SKM-1 (cell line): ENCODE measurements around the gene GIN1.
"Not testable (repeated sequence)": the region's sequence is repeated elsewhere in the genome, so short reads cannot be mapped to it uniquely, and the experiment has no call there.

Source experiments
- DNase-seq: peaks from one replicate; lab custom pipeline; 2025; ENCODE audit not compliant: unreplicated experiment; lab: John Stamatoyannopoulos, UW

The GIN1 gene

DNA sequence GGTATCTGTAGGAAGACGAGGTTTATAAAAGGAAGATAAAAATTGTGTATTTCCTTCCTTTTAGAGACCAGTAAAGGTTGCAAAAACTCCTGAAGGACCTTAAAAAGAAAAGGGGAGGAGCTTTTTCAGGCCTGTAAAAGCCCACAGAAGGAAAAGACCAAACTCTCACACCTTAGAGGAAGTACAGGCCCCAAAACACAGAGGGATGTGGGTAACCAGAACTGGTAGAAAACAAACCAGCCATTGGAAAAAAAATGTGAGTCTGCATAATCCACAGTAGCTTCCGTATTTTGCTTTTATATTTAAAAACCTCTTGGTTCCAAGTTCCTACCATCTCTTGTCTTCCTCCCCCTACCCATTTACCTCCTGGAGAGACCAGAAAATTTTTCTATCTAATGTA is 8.5 kb downstream of the GIN1 start:
- peak; percentile 31 for DNase-seq

DNA sequence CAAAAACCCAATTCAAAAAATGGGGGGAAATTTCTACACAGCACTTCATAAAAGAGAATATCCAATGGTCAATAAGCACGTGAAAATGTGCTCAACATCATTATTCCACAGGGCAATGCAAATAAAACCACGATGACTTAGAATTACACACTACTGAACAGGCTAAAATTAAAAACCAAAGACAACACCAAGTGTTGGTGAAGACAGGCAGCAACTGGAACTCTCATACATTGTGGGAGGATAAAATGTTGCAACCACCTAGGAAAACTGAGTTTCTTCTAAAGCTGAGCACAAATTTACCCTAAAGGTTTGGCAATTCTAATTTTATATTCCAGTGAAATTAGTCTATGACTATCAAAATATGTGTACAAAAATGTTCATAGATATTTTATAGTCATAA is 9.5 kb downstream of the GIN1 start:
- DNase-seq, result no peak

DNA sequence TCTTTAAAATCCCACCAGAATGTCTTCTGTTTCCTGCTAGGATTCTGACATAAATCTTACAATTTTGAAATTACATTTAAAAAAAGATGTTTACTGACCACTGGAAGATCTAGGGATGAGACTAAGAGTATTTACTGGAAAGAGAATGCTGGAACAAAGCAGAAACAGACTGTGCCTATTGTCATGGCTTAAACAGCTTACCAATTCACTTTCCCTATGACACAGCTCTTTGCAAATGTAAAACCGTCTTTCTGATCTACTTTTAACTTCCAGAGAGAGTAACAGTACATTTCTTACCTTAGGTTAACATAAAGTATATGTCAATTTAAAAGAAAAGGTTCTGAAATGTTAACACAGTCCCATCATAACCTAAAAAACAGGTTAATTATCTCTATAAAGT is 10.7 kb downstream of the GIN1 start:
- no peak for DNase-seq

DNA sequence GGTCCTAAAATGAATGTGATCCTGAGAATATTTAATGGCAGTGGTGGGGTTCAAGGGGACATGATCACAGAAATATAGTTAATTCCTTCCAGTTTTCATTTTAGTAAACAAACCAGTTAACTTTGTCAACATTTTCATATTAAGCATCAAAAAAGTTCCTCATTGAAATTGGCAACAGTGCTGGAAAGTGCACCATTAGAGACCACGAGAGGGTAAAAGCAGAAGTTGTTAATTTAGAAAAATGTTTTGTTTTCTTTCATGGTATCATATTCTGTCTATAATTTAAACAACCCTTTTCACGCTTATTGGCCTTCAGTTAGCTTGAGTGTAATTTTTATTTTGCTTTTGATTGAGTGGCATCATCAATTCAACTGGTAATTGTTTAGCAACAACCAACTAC is 11.9 kb downstream of the GIN1 start:
- no peak for DNase-seq

DNA sequence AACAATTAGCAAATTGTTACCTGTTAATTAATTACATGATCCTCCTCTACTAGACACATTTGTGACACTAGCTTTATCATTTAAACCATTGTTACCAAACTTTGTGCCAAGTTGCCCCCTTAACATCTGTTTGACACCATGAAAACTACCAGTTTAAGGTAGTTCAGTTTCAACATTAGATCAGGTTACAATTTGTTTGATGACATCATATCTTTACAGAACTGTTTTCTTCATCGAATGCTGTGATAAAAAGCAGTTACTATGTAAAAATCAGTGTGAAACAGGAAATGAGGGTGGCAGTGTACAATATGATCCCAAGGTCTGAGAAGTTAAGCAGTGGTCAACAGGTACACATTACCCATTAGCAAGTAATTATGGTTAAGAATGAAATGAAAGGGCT is 17.7 kb downstream of the GIN1 start:
- no peak for DNase-seq

DNA sequence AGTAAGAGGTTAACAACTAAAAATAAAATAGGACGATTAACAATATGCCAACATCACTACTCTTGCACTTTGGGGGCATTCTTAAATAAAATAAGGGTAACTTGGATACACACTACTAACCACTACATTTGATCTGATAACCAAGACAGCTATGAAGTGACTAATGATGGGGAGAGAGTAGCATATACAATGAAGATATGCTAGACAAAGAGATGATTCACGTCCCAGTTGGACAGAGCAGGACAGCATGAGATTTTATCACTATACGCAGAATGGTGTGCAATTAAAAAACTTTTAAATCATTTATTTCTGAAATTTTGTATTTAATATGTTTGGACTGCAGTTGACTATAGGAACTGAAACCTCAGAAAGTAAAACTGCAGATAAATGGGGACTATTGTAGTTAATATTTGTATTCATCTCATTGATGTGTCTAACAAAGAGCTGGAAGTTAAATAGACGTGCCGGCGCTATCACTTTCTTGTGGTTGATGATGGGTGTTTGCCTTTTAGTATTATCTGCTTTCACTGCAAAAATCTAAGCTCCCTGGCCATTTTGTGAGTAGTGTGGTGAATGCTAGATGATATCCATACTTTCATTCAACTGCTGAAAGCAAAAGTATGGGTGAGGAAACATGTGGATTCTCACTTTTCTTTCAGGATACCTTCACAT is 18.7 kb downstream of the GIN1 start:
- no peak for DNase-seq

DNA sequence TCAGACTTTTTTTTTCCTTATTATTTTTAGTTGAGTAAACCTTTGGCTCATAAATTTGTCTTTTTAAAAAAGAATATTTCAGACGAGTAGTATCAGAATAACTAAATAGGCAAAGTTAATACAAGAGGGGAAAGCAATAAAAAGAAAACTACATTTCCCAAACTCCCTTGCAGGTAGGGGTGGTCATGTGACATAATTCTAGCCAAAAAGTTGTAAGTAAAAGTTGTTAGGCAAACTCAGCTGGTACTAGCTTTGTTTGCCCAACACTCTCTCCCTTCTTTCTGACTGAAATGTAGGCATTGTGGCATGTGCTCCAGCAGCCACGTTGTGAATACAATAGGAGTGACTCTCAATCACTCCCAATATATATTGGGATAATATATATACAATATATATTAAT is 20.9 kb downstream of the GIN1 start:
- no peak for DNase-seq

DNA sequence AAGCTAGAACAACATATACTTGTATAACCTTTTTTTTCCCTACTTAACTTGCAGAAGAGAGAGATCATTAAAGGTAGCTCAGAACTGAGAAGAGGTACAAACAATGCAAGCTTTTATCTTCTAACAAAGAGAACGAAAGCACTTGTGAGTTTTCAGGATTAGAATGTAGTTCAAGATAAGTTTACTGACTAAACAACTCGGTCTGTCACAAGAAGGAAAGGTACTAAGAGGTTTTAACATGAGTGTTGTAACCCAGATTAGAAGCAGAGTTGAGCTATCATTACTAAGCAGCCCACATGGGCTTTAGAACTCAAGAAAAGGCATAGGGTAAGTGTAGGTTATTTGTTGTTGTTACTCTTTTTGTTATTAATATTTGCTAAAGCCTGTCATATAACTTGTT is 25.2 kb downstream of the GIN1 start:
- DNase-seq, result no peak

DNA sequence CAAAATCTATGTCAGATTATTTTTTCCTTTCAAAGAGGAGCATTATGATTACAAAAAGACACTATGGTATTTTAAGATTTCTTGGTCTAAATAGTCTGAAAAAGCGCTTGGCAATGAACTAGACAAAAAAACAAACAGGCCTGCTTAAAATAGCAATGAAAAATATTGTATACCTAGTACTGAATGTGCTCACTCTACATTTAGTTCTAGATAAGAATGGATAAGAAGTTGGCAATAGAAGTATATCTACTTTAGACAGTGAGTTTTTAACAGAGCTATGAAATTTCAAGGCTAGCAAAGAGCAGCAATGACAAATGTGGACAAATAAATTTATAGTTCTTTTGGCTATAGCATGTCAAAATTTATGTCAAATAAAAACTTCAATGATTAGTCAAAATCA is 26.2 kb downstream of the GIN1 start:
- DNase-seq, result no peak

DNA sequence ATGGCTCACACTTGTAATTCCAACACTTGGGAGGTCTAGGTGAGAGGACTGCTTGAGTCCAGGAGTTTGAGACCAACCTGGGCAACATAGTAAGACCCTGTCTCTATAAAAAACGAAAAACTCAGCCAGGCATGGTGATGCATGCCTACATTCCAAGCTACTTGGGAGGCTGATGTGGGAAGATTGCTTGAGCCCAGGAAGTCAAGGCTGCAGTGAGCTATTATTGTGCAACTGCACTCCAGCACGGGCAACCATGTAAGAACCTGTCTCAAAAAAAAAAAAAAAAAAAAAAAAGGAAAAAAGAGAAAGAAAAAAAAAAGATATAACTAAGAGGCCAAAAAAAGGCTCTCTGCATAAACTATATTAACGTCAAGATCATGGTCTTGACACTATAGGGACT is 27.3 kb downstream of the GIN1 start:
- DNase-seq, result no peak

DNA sequence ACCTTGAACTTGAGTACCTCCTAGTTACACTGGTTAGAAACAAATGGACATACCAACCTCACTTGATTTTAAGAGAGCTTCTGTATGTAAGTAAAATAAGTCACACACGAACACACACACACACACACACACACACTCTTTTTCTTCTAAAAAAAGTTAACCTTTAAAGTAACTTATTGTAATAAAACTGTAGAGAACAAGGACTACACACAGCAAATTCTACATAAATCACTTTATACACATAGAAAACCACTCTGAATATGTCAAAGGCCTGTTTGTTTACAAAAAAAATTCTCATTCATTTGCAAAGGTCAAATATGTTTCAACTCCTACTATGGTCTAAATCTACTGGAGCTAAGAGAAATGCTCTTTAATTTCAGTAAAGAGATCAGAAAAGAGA is 29.1 kb downstream of the GIN1 start:
- DNase-seq, result no peak

DNA sequence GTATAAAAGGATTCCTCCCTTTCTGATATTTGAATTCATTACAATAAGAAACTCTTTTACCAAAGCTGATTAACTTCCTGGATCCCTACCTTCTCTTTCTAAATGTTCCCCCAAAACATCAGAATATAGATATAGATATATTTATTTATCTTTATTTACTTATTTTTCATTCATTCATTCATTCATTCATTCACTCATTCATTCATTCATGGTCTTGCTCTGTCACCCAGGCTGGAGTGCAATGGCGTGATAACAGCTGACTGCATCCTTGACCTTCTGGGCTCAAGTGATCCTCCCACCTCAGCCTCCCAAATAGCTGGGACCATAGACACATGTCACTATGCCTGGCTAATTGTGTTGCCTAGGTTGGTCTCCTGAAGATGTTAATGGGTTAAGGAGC is 30.7 kb downstream of the GIN1 start:
- DNase-seq, result no peak

DNA sequence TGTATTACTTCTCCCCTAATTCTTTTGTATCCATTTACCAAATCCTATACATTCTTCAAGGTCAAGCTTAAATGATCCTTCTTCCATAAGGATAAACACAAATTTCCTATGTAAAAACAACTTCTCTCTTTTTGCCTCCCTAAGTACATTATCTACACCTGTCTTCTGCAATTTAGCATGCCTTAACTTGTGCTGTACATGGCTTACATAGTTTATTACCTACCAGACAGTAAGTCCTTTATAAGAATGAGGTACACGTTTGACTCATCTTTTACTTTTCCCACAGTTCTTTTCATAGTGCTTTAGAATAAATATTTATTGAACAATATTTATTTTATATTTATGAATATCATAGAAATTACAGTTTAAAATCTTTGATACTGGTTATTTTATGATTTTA is 33.4 kb downstream of the GIN1 start:
- no peak for DNase-seq

DNA sequence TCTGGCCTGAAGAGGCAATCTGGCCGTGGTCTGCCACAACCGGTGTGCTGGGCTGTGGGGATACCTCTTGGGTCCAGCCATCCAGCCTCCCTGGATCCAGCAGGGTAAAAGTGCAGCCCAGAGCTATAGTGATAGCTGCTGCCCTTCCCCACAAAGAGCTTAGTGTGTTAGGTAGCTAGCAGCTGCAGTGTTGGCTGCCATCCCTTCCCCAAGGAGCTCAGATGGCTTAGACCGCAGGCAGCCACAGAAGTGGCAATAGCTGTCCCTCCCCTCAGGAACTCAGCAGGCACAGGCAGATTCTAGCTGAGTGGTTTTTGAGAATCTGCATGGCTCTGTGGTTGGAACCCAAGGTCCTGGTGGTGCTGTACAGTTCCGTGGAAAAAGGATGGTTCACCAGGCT is 40.1 kb downstream of the GIN1 start:
- DNase-seq, result no peak

DNA sequence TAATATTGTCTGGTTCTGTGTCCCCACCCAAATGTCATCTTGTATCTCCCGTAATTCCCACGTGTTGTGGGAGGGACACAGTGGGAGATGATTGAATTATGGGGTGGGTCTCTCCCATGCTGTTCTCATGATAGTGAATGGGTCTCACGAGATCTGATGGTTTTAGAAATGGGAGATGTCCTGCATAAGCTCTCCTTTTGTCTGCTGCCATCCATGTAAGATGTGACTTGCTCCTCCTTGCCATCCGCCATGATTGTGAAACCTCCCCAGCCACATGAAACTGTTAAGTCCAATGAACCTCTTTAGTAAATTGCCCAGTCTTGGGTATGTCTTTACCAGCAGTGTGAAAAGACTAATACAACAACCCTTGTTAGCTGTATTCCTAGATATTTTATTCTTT is 44.5 kb downstream of the GIN1 start:
- DNase-seq, result no peak

DNA sequence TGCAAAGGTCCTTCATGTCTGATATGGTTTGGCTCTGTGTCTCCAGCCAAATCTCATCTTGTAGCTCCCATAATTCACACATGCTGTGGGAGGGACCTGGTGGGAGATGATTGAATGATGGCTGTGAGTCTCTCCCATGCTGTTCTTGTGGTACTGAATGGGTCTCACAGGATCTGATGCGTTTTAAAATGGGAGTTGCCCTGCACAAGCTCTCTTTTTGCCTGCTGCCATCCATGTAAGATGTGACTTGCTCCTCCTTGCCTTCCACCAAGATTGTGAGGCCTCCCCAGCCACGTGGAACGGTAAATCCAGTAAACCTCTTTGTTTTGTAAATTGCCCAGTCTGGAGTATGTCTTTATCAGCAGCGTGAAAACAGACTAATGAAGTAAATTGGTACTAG is 46.4 kb downstream of the GIN1 start:
- not testable (repeated sequence) for DNase-seq

DNA sequence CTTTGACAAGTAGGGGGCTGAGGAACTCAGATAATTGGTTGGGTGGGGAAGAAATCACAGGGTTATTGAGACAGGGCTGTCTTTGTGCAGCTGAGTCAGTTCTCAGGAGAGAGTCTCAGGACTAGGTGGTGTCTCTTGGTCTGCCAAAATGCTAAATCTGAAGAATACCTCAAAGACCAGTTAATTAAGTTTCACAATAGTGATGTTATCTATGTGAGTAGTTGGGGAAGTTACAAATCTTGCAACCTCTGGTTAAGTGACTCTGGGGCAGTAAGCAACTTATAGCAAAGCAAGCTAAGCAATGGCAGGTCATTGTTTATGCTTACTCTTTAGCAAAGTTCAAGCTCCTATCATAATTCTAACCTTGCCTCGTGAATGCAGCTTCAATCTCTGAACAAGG is 53.6 kb downstream of the GIN1 start:
- DNase-seq, result peak; percentile 50

DNA sequence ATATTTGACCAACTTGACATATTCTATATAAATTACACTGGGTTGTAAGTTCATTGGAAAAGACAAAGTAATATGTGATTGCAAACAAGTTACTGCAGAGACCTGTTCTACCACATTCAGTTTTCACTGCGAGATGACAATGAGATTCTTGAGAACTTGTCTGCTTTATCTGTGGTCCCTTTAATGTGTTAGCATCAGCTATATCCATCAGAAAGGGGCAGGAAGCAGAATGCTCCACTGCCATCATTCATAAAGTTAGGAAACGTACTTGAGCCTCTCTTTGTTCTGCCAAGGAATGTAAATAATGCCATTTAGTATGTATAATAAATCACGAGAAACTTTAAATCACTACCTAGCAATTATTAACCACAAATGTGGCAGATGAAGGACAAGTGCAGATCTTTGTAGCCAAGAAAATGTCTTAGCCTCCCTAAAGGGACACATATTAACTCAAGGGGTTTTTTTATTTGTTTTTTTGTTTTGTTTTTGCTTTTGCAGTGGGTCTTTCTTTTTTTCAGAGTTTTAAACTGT is 59.4 kb downstream of the GIN1 start:
- DNase-seq, result no peak

DNA sequence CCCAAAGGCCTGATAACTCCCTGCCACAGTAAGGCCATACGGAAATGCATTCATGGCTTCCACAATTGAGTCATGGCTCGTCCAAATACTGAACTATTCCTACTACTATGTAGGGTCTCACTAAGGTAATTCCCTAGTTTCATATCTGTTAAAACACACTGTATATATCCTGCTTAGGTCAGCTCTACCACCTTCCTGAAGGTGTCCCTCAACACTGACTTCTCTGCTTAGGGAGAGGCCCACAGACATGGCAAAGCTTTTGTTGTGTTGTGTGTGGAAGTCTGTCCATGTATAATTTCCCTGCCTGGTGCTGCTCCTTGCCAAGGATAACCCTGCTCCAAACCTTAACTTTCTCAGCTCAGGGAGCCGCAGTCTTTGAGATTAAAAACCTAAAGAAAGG is 60.4 kb downstream of the GIN1 start:
- DNase-seq, result no peak

DNA sequence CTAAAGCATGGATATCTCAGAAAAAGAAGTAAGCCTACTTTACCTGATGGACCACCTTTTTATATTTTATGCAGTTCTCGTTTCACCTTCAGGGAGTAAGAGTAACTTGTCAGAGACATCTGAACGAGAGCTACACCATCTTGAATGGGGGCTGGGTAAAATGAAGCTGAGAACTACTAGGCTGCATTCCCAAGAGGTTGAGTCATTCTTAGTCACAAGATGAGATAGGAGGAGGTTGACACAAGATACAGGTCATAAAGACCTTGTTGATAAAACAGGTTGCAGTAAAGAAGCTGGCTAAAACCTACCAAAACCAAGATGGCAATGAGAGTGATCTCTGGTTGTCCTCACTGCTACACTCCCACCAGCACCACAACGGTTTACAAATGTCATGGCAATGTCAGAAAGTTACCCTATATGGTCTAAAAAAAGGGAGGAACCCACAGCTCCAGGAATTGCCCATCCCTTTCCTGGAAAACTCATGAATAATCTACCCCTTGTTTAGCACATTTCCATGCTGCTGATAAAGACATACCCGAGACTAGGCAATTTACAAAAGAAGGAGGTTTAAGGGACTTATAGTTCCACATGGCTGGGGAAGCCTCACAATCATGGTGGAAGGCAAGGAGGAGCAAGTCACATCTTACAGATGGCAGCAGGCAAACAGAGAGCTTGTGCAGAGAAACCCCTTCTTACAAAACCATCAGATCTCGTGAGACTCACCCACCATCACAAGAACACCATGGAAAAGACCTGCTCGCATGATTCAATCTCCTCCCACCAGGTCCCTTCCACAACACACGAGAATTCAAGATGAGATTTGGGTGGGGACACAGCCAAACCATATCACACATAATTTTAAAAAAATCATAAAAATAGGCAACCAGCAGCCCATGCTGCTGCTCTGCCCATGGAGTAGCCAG is 62.5 kb downstream of the GIN1 start:
- DNase-seq, result no peak

DNA sequence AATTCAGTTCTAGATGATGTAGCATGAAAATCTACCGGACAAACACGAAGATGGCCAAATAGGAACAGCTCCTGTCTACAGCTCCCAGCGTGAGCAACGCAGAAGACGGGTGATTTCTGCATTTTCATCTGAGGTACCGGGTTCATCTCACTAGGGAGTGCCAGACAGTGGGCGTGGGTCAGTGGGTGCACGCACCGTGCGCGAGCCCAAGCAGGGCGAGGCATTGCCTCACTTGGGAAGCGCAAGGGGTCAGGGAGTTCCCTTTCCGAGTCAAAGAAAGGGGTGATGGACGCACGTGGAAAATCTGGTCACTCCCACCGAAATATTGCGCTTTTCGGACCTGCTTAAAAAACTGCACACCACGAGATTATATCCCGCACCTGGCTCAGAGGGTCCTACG is 73.2 kb downstream of the GIN1 start:
- not testable (repeated sequence) for DNase-seq

DNA sequence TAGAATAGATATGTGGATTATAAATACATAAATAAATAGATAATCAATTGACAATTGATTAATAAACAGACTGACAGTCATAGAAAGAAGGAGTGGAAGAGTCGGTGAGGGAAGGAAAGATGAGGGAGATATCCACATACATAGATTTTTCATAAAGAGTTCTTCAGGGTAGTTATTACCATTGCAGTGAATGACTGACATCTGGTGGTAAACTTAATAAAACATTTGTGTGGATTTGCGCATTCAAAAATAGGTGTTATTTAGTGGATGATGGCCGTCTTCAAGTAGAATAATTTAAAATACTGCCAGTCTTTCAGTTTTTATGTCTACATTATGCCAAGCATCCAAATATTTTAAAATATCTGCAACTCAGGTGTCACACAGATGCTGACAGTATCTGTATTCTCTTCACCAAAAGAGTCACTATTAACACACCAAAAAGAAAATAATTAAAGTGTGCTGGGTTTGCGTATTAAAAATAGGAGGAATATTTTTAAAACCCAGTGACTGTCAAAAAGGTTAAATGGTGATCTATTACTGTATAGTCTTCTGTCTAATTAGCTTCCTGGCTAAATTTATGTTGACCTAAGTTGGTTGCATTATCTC is 78.8 kb downstream of the GIN1 start:
- no peak for DNase-seq
